GM08714 (cell line): ENCODE results near the gene SPINT2.
"Not testable (repeated sequence)": the region's sequence is repeated elsewhere in the genome, so short reads cannot be mapped to it uniquely, and the experiment has no call there.

ENCODE experiments used
- H3K4me3 ChIP-seq: fragments of 200-500 bp; sonication (Bioruptor generic); 2 replicates; pipeline ENCODE4 v1.5.1; 2014; ENCODE audit warnings: mild to moderate bottlenecking, low read length, inconsistent platforms
- ZNF274 ChIP-seq: IDR thresholded peaks from 2 replicates; pipeline ENCODE4 v1.6.1; 2012; ENCODE audit warnings: mild to moderate bottlenecking, low read depth, low read length

Gene SPINT2

DNA sequence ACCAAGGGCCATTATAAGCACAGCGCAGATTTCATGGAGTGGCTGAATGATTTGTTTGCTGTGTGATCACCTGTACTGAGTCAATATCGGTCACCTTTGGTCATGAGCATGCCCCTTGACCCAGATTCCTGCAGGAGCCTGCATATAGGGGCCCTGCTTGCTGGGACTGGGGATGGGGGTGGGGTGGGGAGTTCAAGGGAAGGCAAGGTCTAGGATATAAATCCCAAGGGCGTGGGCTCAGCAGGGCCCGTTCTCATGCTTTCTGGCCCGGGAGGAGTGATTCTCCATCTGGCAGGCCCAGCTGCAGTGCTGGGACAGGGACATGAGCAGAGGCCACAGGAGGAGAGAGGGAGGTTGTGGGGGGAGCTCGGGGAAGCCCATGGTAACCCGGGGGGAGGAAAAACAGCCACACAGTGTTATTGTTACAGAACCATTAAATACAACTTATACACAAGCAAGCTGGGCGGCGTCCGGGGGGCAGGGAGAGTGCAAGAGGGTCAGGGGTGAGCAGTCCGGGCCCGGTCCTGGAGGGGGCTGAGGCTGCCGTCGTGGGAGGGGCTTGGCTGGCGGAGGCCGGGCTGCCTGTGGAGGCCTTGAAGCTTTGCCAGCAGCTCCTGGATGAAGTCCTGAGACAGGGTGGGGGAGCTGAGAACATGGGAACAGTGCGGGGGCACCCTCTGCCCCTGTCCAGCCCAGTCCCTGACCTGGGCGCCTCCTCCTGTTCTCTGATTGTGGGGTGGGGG, 13.4 kb upstream of the SPINT2 start:
- TF ChIP-seq ZNF274: no peak
- no peak overlapping the region for H3K4me3 ChIP-seq

DNA sequence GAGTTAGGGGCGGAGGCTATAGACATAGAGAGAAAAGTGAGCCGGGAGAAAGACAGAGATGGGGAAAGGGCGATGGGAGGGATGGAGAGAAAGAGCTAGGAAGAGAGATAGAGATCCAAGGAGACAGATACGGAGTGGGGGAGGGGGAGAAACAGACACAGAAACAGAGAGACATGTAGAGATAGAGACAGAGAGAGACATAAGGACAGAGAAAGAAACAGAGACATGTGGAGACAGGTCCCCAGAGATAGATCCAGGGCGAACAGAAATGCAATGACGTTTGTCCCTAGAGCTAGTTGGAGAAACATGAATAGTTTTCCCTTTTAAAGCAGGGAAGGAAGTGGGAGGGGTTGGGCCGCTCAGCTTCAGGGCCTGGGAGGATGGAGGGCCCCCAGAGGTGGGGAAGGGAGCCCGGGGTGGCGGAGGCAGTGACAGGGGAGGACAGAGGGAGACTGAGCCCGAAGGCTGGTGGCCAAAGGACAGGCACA, 12.8 kb upstream of the SPINT2 start:
- no peak for TF ChIP-seq ZNF274
- H3K4me3 ChIP-seq: no peak overlapping the region

DNA sequence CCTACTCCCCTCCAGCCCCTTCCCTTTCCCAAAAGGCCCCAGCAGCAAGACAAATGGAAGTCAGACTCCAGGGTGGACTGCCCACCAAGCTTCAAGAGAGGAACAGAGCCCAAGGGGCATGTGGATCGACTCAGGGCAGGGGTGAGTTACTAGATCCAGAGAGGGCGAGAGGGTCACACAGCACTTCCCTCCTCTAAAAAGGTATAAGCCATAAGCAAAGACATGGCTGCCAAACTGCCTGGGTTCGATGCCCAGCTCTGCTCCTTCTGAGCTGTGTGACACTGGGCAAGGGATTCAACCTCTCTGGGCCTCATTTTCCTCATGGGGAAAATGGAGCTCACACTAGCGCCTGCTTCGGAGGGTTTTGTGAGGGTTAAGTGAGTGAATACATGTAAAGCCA, 12.0 kb upstream of the SPINT2 start:
- no peak overlapping the region for H3K4me3 ChIP-seq
- no peak for TF ChIP-seq ZNF274

DNA sequence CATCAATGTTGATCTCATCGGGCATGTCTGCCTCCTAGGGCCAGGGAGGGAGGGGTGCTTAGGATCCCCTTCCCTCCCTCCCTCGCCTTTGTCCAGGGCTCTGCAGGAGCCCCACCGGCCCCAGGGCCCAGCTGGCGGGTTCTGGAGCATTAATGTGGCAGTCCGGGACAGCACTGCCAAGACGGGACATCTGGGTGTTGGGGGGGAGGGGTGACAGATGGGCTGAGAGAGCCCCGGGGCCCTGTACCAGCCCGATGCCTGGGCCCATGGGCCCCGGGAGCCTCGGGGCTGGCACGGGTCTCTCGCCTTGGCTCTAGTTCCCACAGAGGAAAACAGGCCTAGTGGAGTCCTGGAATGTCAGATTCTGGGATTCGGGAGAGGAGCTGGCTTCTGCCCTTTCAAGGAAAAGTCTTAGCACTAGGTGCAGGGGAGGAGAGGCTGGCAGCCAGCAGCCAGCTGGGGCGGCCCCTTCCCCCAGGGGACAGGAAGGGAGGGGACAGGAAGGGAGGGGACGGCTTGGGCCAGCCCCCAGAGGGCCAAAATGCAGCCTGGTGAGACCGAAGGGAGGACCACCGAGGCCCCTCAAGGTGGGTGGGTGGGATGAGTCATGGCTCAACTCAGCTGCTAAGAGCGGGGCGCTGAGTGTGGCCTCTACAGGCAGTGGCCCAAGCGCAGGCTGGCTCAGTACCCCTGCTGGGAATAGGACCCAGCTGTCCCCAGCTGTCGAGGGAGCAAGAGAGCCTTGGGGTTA, 11.3 kb upstream of the SPINT2 start:
- H3K4me3 ChIP-seq: no peak overlapping the region
- TF ChIP-seq ZNF274: no peak

DNA sequence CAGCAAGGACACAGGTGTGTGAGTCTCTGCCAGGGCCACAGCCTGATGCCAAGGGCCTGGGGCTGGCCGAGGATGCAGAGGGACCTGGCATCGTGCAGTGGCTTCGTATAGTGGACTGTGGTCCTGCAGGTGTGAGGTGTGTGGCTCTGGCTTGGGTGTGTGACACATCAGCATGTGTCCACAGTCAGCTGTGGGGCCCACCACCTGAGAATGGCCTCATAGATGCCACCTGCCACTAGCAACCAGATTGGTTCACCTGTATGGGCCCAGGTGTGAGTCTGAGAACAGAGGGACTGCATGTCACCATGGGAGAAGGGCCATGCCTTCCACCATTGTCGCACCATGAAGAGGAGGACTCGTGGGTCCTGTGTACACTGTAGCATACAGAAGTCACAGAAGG, 10.6 kb upstream of the SPINT2 start:
- no peak overlapping the region for H3K4me3 ChIP-seq
- no peak for TF ChIP-seq ZNF274

DNA sequence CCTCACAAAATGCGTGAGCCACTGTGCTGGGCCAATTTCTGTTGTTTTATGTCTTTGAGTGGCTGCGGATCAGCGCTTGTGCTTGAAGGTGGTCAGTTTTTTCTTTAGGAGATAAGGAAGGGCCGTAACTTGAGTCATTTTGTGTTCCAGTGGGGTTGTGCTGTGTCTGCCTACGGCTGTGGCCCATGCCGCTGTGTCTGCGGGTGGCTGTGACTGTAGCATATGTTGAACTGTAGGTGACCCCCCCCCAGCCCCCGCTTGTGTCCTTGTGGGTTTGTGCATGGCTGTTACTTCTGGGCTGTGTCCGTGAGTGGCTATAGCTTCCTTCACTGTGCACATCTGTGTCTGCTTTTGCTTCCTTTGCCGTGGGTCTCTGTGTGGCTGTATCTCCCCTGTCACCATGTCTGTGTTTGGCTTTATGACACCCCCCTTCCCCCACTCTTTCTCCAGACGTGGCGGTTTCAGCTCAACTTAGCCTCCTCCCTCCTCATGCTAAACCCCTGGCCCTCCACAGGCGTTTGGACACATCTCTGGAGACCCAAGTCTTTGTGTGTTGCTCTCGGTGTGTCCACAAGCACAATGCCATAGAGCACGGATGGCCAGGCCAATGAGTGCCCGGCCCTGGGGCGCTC, 8.9 kb upstream of the SPINT2 start:
- no peak overlapping the region for H3K4me3 ChIP-seq

DNA sequence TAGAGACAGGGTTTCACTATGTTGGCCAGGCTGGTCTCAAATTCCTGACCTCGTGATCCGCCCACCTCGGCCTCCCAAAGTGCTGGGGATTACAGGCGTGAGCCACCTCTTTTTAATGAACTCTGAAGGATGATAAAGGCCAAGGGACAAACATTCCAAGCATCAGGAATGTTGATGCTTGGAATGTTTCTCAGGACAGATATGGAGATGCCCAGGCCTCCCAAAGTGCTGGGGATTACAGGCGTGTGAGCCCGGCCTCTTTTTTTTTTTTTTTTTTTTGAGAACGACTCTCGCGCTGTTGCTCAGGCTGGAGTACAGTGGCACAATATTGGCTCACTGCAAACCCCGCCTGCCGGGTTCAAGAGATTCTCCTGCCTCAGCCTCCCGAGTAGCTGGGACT, 2.4 kb upstream of the SPINT2 start:
- H3K4me3 ChIP-seq: not testable (repeated sequence)

More for the DNA sequence above, 8.9 kb upstream of the SPINT2 start:
- TF ChIP-seq ZNF274: no peak

DNA sequence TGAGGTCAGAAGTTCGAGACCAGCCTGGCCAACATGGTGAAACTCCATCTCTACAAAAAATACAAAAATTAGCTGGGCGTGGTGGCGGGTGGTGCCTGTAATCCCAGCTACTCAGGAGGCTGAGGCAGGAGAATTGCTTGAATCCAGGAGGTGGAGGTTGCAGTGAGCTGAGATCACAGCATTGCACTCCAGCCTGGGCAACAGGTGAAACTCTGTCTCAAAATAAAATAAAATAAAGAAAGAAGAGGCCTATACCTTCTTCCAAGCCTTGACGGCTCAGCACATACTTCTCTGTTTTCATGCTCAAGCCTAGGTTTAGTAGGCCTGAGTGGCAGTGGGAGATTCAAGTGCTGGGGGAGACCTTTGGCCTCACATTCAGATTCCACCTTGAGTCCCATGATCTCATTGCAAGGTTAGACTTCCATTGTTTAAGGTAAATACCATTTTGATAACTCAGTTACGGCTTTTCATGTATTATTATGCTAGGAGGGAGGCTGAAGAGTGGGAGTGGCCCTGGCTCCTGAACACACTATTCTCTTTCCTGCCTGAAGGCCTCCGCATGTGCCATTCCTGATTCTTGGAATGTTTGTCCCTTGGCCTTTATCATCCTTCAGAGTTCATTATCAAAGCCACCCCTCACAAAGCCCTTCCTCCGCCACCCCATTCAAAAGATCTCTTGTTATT, 1.6 kb upstream of the SPINT2 start:
- H3K4me3 ChIP-seq: no peak overlapping the region
- no peak for TF ChIP-seq ZNF274

DNA sequence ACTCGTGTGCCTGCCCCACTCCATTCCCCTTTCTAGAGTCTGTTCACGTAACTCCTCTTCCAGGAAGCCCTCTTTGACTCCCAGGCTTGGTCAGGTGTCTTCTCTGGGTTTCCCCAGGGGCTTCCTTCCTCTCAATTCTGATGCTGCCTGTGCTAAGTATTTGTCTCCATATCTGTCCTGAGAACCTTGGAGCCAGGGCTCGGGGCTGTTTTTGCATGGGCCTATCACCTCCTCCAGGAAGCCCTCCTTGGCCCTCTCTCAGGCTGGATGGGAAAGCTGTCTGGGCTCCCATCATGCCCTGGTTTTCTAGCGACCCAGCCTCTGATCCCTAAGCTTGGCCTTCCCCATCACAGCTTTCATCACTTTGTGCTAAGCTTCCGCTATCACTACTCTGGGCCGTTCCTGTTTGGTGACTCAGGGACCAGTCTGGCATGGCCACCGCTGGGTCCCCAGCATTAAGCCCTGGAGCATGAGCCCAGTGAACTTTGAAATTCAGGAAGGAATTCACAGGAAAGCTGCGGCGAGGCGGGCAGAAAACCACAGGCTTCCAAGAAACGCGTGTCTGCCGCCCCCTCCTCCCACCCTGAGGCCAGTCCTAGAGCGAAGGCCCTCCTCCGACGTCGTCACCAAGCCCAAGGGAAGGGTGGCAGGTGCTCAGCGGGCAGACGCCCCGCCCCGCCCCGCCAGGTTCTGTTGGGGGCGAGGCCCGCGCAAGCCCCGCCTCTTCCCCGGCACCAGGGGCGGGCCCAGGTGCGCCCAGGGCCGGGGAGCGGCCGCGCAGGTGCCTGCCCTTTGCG, 486 bp upstream of the SPINT2 start:
- no peak for TF ChIP-seq ZNF274
- peak overlapping the region; percentile 50 for H3K4me3 ChIP-seq

DNA sequence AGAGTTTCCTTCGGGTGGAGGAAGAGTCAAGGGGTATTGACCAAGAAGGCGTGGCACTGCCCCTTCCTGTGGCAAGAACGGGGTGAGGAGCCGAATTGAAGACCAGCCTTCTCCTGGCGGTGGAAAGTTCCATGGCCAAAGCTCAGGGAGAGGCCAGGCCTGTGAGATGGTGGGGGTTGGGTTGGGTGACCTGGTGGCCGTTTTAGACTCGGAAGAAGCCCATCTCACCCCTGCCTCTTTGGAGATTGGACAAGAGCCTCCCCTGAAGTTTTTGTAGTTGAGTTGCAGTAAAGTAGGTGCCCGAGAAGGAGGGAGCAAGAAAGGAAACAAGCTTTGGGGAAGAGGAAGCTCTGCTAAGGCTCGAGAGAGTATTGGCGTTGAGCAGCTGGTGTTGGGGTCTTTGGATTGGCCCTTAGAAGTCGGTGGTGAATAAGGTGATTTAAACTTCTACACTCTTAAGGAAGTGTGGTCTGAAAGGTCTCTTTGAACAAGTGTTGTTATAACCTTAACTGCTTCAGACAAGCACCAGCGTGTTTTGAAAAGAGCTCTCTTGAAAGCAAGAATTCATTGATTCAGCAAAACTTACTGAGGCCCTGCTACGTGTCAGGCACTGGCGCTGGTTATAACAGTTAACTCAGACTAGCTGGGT, 964 bp downstream of the SPINT2 start:
- H3K4me3 ChIP-seq: peak overlapping the region; percentile 50; the same call in 1 of the 2 replicates
- TF ChIP-seq ZNF274: no peak

DNA sequence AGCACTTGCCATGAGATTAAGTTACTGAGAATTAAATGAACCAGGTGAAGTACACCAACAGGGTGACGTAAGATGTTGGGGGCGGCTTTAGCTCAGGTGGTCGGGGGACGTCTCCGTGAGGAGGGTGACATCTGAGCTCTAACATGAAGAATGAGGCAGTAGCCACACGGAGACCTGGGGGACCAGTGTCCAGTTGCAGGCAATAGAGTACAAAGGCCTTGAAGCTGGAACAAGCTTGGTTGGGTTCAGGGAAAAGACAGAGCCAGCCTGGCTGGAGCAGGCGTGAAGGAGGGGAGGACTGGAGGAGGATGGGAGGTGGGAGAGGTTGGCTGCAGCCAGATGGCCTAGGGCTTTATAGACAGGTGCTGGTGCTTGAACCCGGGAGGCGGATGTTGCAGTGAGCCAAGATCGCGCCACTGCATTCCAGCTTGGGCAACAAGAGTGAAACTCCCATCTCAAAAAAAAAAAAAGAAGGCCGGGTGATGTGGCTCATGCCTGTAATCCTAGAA, 1.6 kb downstream of the SPINT2 start:
- no peak for TF ChIP-seq ZNF274
- no peak overlapping the region for H3K4me3 ChIP-seq

DNA sequence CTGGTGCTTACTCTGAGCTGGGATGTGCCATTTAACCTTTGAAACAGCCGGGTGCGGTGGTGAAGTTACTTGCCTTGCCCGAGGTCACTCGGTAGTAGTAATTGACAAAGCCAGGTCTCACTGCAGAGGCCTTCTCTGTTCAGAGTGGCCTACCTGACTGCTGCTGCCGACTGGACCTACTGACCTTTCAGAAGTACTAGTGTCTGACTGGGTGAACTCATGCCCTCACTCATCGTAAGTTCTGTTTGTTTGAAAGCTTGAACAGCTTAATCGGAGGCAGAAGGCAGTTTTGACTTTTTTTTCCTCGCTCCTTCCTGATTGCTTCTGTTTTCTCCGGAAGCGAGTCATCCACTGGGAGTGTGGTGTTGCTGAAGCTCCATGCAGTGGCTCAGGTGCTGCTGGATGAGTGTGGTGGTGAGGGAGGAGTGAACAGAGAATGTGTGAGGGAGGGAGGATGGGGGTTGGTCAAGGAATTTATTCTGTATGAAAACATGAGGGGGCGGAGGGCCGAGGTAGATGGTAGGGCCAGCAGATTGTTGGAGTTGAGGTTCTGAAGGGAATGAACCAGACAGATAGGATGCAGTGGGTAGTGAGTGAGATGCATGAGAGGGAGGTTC, 2.7 kb downstream of the SPINT2 start:
- no peak overlapping the region for H3K4me3 ChIP-seq
- TF ChIP-seq ZNF274: no peak
